Measurements from ENCODE around the gene MRPS25.

GRCh38 chr3:15050405-15051092 lies 14.6 kb downstream of the MRPS25 start:
- TF ChIP-seq CTCF (IDR thresholded peaks at IDR 0.05; ENCODE audit: borderline replicate concordance, extremely low read depth, low read length, poor library complexity, severe bottlenecking) (no peak), EZH2 (IDR thresholded peaks at IDR 0.05; ENCODE audit: borderline replicate concordance, low read depth, low read length, severe bottlenecking) (no peak)
